GM12878 (cell line): ENCODE measurements around the gene GRIK4. TPM values are rescaled to one million over a fixed set of nuclear protein-coding genes. Genes with fewer than 3 reads are reported as not detected.

ENCODE experiments used
- ATAC-seq: fragments of 200-7000 bp; cut with Tn5 transposase; 3 replicates; pipeline ENCODE4 v1.9.1; 2020; ENCODE audit warnings: mild to moderate bottlenecking, moderate library complexity
- BruUV-seq: library from RNA; stranded (reverse); fragments of 400-500 nt; replicated peaks from 2 replicates; lab custom pipeline; 2021; lab: Mats Ljungman, UMichigan
- CTCF ChIA-PET: fragments of 300-600 bp; sonication (Branson Sonifier 250); formaldehyde crosslinking; extraction: SDS; loops from one replicate; lab custom pipeline; 2021; ENCODE audit warnings: inconsistent platforms; lab: Yijun Ruan, JAX
- POLR2A ChIA-PET: fragments of 350-600 bp; formaldehyde crosslinking; extraction: SDS; loops from one replicate; lab custom pipeline; 2021; ENCODE audit warnings: inconsistent platforms; lab: Charles Lee
- RAD21 ChIA-PET: fragments of 300-600 bp; sonication (Branson Sonifier 250); formaldehyde crosslinking; loops from one replicate; lab custom pipeline; 2023; ENCODE audit warnings: antibody characterized with exemption; ENCODE audit not compliant: unreplicated experiment; lab: Charles Lee
- SMC1A ChIA-PET: fragments of 300-600 bp; sonication (Branson Sonifier 250); formaldehyde crosslinking; loops from one replicate; lab custom pipeline; 2023; ENCODE audit not compliant: unreplicated experiment, uncharacterized antibody; lab: Charles Lee
- DNase-seq: peaks from one replicate; pipeline ENCODE4 v3.0.0-alpha.2; 2011; ENCODE audit warnings: low read depth, low spot score
- FAIRE-seq: peaks from 3 replicates; lab custom pipeline; 2011; peaks lifted over from hg19 to GRCh38; lab: Jason Lieb, UNC
- H2AFZ ChIP-seq: 2 replicates; pipeline ENCODE4 v1.6.0; 2011; ENCODE audit warnings: low read depth, low read length, control low read depth; ENCODE audit not compliant: control insufficient read depth
- H3K27ac ChIP-seq: 2 replicates; pipeline ENCODE4 v1.5.1; 2011; ENCODE audit warnings: control low read depth; ENCODE audit not compliant: control insufficient read depth, insufficient read depth
- H3K27me3 ChIP-seq, 2 experiments: replicated peaks in 1 of 2; 2 replicates each; pipeline versions ENCODE4 v1.6.0 to v1.6.1; 2011; ENCODE audit warnings: low read length in 1 of 2; ENCODE audit not compliant: control insufficient read depth in 2 of 2, insufficient read depth in 2 of 2
- H3K36me3 ChIP-seq, 2 experiments: 2 replicates each; pipeline ENCODE4 v1.5.1; 2011; ENCODE audit warnings: low read length in 1 of 2; ENCODE audit not compliant: control insufficient read depth in 2 of 2, insufficient read depth in 2 of 2
- H3K4me1 ChIP-seq: 2 replicates; pipeline ENCODE4 v1.6.1; 2011; ENCODE audit warnings: mild to moderate bottlenecking, low read length, moderate library complexity, mixed read lengths; ENCODE audit not compliant: control insufficient read depth, insufficient read depth
- H3K4me2 ChIP-seq: 2 replicates; pipeline ENCODE4 v1.6.0; 2011; ENCODE audit warnings: control low read depth; ENCODE audit not compliant: control insufficient read depth, insufficient read depth
- H3K4me3 ChIP-seq: fragments of 200-600 bp; sonication (generic); 2 replicates; pipeline ENCODE4 v1.5.1; 2016
- H3K79me2 ChIP-seq: 2 replicates; pipeline ENCODE4 v1.6.0; 2011; ENCODE audit warnings: low read length; ENCODE audit not compliant: control insufficient read depth, insufficient read depth
- H3K9ac ChIP-seq: 2 replicates; pipeline ENCODE4 v1.8.0; 2011; ENCODE audit warnings: low read length, control low read depth, mixed read lengths; ENCODE audit not compliant: control insufficient read depth, insufficient read depth
- H3K9me3 ChIP-seq: replicated peaks from 3 replicates; pipeline ENCODE4 v1.5.1; 2011; ENCODE audit warnings: mild to moderate bottlenecking, low read length; ENCODE audit not compliant: control insufficient read depth, insufficient read depth
- H4K20me1 ChIP-seq: 2 replicates; pipeline ENCODE4 v1.6.0; 2011; ENCODE audit not compliant: control insufficient read depth, insufficient read depth
- FOXK2 ChIP-seq: fragments of 450-650 bp; IDR thresholded peaks from 2 replicates; pipeline ENCODE4 v1.6.1; 2017; ENCODE audit warnings: mild to moderate bottlenecking, moderate library complexity
- HDAC2 ChIP-seq: fragments of 200-600 bp; sonication (generic); IDR thresholded peaks from 2 replicates; pipeline ENCODE4 v1.6.1; 2017
- HSF1 ChIP-seq: fragments of 150-350 bp; IDR thresholded peaks from 2 replicates; pipeline ENCODE4 v1.6.1; 2014; ENCODE audit warnings: mild to moderate bottlenecking, low read depth, low read length
- JUNB ChIP-seq: IDR thresholded peaks from 2 replicates; pipeline ENCODE4 v1.6.1; 2016; ENCODE audit warnings: antibody characterized with exemption, mild to moderate bottlenecking
- NFYB ChIP-seq: IDR thresholded peaks from 2 replicates; pipeline ENCODE4 v1.6.1; 2011; ENCODE audit warnings: low read depth, mild to moderate bottlenecking, low read length, improper control_type of control experiment, moderate library complexity; ENCODE audit not compliant: insufficient read depth
- NR2C1 ChIP-seq: fragments of 450-650 bp; IDR thresholded peaks from 2 replicates; pipeline ENCODE4 v1.6.1; 2017; ENCODE audit warnings: antibody characterized with exemption, mild to moderate bottlenecking, moderate library complexity
- PKNOX1 ChIP-seq: fragments of 450-650 bp; IDR thresholded peaks from 2 replicates; pipeline ENCODE4 v1.6.1; 2016; ENCODE audit warnings: mild to moderate bottlenecking
- RAD51 ChIP-seq: fragments of 450-650 bp; IDR thresholded peaks from 2 replicates; pipeline ENCODE4 v1.6.1; 2016; ENCODE audit warnings: moderate library complexity, mild to moderate bottlenecking, inconsistent platforms
- RB1 ChIP-seq: fragments of 450-650 bp; formaldehyde crosslinking; IDR thresholded peaks from 2 replicates; pipeline ENCODE4 v1.6.1; 2017; ENCODE audit warnings: mild to moderate bottlenecking, borderline replicate concordance
- RBBP5 ChIP-seq: fragments of 200-600 bp; sonication (generic); conservative IDR thresholded peaks from 2 replicates; pipeline ENCODE4 v1.6.1; 2016
- ZNF207 ChIP-seq: fragments of 450-650 bp; IDR thresholded peaks from 2 replicates; pipeline ENCODE4 v1.6.1; 2014; ENCODE audit warnings: antibody characterized with exemption, mild to moderate bottlenecking, borderline replicate concordance
- ZNF217 ChIP-seq: fragments of 450-650 bp; IDR thresholded peaks from 2 replicates; pipeline ENCODE4 v1.6.1; 2017; ENCODE audit warnings: antibody characterized with exemption, mild to moderate bottlenecking
- ZNF622 ChIP-seq: fragments of 450-650 bp; IDR thresholded peaks from 2 replicates; pipeline ENCODE4 v1.6.1; 2017; ENCODE audit warnings: mild to moderate bottlenecking, inconsistent platforms
- WGBS: methylation state at CpG from one replicate; pipeline ENCODE4 v1.1.6; 2016; ENCODE audit warnings: low lambda C conversion rate; ENCODE audit not compliant: insufficient replicate concordance, insufficient coverage; ENCODE audit errors: missing lambda C conversion rate; 5-methylcytosine and 5-hydroxymethylcytosine counted together
- in situ Hi-C: fragments of 300-500 bp; cut with MboI; formaldehyde crosslinking; loops from 9 replicates; pipeline ENCODE4 v1.14.3; 2018; ENCODE audit warnings: mixed read lengths
- intact Hi-C: fragments of 100-400 bp; cut with micrococcal nuclease; formaldehyde crosslinking; loops from one replicate; pipeline ENCODE4 v1.14.2; 2022; ENCODE audit not compliant: unreplicated experiment
- polyA plus RNA-seq, 11 experiments: library from polyadenylated mRNA; depleted of rRNA in 4 of 11; unstranded in 6 of 11; stranded (reverse) in 5 of 11; fragments of >200 nt; fragmentation: Nextera tagmentation in 4 of 11; fragmentation: Illumina TruSeq in 1 of 11; extraction: Ambion mirVana in 4 of 11; extraction: Trizol in 1 of 11; gene quantifications; 1 replicate in 1 of 11; 2 replicates in 10 of 11; pipeline versions ENCODE4 v1.2.1 to v1.2.3, GENCODE V29; 2011 to 2016; ENCODE audit warnings: inconsistent platforms in 2 of 11, missing spikeins in 2 of 11, low read depth in 1 of 11
- total RNA-seq, 4 experiments: library from RNA; depleted of rRNA in 3 of 4; stranded (reverse); fragments of >200 nt in 3 of 4; fragmentation: Illumina TruSeq in 1 of 4; extraction: Trizol in 1 of 4; gene quantifications; 2 replicates each; pipeline versions ENCODE4 v1.2.1 to v1.2.3, GENCODE V29; 2013 to 2021

Gene GRIK4
- total and polyA plus RNA-seq, 10 of the 15 experiments (the other 5 are each of a cell fraction or from before 2014, with no cell fraction given): 0.33 to 3.6 (median 0.72) TPM

- H3K27ac ChIP-seq: no peak overlapping the region
- ChIA-PET RAD21 (no interaction called here), CTCF (interaction anchor here (13.2 kb wide), 1 partner anchor 20 kb away, joined by 179 read pairs; no protein-coding TSS in a partner anchor), POLR2A (no interaction called here)
- H3K36me3 ChIP-seq: no peaks in the 10 kb centered on the region
- no peak for ATAC-seq
- H3K4me3 ChIP-seq: no peak overlapping the region
- WGBS: 85% methylated on average over 1 of the region's 1 CpG
- no TSS peak for BruUV-seq
- H3K9ac ChIP-seq: no peak overlapping the region
- DNase-seq: no peak
- no peak overlapping the region for H2AFZ ChIP-seq
- H3K27me3 ChIP-seq: no peaks in the 10 kb centered on the region; a peak in 1 of 4 replicates
- H3K9me3 ChIP-seq: no peaks in the 10 kb centered on the region; the same call in 2 of the 3 replicates
- no peak for TF ChIP-seq RBBP5
- TF ChIP-seq RB1: no peak
- no peak for TF ChIP-seq HSF1
- no peak for TF ChIP-seq NR2C1
- TF ChIP-seq RAD51: no peak
- no peak for TF ChIP-seq PKNOX1
- TF ChIP-seq ZNF217: no peak
- no peak for TF ChIP-seq ZNF207
- TF ChIP-seq ZNF622: no peak
- no peak for TF ChIP-seq FOXK2
- TF ChIP-seq JUNB: no peak
- no peak for TF ChIP-seq HDAC2
- no peak for TF ChIP-seq NFYB
- TF ChIP-seq, all 136 proteins: peak for 0
- in situ Hi-C loops: no loop called here
- H4K20me1 ChIP-seq: no peaks in the 10 kb centered on the region
- intact Hi-C loops: no loop called here
- no peak overlapping the region for H3K4me2 ChIP-seq
- SMC1A ChIA-PET: no interaction called here
- H3K79me2 ChIP-seq: no peaks in the 10 kb centered on the region
- no peaks in the 10 kb centered on the region for H3K4me1 ChIP-seq
- FAIRE-seq: no peak
Observed at GRCh38 chr11:120907971-120908370, 396.4 kb downstream of the GRIK4 start.
